Epithelial cell of esophagus (primary cell): ENCODE measurements around the gene UBE2L3.

Experiments
- DNase-seq: peaks from one replicate; pipeline ENCODE4 v3.0.0; 2010; ENCODE audit warnings: low read depth
- H3K4me3 ChIP-seq: 2 replicates; pipeline ENCODE4 v1.5.1; 2011; ENCODE audit warnings: mild to moderate bottlenecking, low read length, control low read depth
- TF ChIP-seq, protein P1 (sequence below): IDR thresholded peaks from 2 replicates; pipeline ENCODE4 v1.5.1; 2011; ENCODE audit warnings: low read depth, mild to moderate bottlenecking, low read length, control low read depth, inconsistent platforms; ENCODE audit not compliant: insufficient read depth; ENCODE audit errors: missing control alignments

The UBE2L3 gene

DNA sequence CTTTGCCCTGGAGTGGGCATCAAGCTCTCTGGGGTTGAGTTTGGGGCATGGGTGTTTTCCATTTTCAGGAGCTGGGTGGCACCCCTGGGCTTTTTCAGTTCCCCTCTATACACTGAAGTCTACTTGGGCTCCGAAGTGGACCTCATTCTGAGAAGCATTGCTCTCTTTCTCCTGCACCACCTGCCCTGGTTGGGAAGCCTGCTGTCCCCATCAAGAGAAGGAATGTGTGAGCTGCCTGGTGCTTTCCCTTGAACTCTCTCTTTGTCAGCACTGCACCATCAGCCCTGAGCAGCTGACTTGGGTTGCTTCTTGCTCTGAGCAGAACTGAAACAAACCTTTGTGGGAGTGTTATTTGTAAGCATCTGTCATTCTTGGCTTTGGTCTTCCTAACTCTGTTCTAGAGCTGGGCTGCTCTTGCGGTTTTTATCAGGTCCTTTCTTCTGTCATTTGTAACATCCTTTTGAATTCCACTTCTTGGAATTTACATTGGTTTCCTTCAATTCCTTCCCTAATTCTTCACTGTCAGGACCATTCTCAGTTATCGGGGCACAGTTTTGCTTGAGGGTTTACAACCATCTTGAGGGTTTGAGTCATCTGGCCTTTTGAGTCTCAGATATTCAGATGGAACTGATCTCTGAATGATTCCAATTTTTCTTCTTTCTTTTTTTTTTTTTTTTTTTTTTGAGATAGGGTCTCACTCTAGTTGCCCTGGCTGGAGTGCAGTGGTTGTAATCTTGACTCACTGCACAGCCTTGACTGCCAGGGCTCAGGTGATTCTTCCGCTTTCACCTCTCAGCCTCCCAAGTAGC lies 20.5 kb downstream of the UBE2L3 start:
- H3K4me3 ChIP-seq, result no peak overlapping the region
- DNase-seq, result no peak
- TF ChIP-seq, protein P1, sequence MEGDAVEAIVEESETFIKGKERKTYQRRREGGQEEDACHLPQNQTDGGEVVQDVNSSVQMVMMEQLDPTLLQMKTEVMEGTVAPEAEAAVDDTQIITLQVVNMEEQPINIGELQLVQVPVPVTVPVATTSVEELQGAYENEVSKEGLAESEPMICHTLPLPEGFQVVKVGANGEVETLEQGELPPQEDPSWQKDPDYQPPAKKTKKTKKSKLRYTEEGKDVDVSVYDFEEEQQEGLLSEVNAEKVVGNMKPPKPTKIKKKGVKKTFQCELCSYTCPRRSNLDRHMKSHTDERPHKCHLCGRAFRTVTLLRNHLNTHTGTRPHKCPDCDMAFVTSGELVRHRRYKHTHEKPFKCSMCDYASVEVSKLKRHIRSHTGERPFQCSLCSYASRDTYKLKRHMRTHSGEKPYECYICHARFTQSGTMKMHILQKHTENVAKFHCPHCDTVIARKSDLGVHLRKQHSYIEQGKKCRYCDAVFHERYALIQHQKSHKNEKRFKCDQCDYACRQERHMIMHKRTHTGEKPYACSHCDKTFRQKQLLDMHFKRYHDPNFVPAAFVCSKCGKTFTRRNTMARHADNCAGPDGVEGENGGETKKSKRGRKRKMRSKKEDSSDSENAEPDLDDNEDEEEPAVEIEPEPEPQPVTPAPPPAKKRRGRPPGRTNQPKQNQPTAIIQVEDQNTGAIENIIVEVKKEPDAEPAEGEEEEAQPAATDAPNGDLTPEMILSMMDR, result no peak

DNA sequence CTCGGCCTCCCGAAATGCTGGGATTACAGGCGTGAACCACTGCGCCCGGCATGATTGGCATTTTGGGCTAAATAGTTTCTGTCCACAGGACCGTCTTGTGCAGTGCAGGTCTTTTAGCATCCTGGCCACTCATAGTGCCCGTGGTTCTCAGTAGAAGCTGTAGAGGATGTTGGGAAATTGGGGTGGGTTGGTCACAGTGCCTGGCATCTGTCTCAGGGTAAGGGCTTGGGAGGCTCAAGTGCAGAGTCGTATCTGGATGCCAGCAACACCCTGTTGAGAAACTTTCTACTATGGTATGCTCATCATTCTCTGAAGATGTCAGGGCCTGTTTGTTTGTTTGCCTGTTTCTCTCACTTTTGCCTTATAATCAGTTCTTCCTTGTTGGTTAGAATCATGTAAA lies 21.9 kb downstream of the UBE2L3 start:
- H3K4me3 ChIP-seq, result no peak overlapping the region
- DNase-seq, result no peak
- TF ChIP-seq, protein P1, result no peak

DNA sequence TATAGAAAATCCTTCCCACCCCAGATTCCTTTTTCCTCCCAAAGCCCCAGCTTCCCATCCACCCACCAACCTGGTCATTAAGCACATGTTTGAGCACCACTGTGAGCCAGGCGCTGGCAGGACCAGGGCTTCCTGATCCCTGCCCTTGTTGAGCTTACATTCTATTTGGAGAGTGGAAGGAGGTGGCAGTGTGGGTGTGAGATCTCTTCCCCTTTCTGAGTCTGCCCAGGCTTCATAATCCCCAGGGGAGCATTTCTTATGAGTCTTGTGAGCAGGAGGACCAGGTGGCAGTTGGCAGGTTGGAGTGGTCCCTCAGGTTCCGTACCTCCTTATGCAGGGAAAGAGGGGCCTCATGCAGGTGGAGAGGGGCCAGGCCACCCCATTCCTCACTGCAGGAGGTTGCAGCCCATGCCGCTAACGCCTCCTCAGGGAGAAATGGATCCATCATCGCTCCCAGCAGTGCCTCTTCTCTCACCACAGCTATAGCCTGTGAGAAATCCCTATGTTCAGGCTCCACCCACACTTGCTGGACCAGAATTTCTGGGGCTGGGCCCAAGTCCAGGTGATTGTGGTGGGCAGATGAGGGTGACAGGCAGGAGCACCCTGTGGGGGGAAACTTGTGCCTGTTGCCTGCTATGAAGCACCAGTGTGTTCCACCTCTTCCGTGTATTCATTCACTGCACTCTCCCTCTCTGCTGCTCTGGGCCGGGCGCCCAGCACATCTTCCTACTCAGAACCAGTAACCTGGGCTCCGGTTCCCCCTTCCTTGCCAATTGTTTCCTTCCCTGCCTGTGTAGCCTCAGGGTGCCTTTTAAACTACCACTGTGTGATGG lies 23.5 kb downstream of the UBE2L3 start:
- DNase-seq, result no peak
- TF ChIP-seq, protein P1, result no peak

DNA sequence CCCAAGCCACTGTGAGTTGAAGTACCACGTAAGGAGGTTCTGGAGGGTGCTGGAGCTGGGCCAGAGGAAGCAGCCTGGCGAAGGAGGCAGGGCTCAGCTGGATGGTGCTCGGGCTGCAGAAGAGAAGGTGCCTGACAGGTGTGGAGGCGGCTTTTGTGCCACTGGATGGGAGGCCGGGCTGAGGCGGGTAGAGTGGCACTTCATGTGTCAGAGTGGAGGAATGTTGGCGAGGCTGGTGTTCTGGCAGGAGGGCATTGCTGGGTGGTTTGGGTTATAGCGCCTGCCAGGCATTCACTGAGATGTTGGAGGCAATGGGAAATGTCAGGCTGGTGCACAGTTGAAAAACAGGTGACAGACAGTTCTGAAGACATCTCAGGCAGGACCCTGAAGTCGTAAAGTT lies 24.2 kb downstream of the UBE2L3 start:
- DNase-seq, result peak; percentile 40
- no peak overlapping the region for H3K4me3 ChIP-seq
- TF ChIP-seq, protein P1, result no peak

More for the DNA sequence above, 23.5 kb downstream of the UBE2L3 start:
- H3K4me3 ChIP-seq, result no peak overlapping the region

DNA sequence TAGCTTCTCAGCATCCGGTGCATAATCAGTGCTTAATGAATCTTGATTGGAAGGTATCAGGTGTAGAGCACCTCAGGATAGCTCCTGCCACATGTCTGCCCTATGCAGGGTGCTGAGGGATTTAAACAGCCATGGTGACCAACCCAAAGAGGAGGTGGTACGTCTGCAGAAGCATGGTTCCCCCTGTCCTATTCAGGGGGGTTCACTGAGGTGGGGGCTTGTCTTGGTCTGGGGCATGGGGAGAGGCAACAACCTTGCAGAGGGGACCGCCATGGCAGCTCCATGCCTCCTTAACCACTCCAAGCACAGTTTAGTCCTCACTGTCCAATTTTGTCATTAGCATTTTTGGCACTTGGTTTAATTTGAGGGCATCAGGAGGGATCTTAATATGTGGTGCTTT lies 24.9 kb downstream of the UBE2L3 start:
- DNase-seq, result no peak
- TF ChIP-seq, protein P1, result no peak
- H3K4me3 ChIP-seq, result no peak overlapping the region

DNA sequence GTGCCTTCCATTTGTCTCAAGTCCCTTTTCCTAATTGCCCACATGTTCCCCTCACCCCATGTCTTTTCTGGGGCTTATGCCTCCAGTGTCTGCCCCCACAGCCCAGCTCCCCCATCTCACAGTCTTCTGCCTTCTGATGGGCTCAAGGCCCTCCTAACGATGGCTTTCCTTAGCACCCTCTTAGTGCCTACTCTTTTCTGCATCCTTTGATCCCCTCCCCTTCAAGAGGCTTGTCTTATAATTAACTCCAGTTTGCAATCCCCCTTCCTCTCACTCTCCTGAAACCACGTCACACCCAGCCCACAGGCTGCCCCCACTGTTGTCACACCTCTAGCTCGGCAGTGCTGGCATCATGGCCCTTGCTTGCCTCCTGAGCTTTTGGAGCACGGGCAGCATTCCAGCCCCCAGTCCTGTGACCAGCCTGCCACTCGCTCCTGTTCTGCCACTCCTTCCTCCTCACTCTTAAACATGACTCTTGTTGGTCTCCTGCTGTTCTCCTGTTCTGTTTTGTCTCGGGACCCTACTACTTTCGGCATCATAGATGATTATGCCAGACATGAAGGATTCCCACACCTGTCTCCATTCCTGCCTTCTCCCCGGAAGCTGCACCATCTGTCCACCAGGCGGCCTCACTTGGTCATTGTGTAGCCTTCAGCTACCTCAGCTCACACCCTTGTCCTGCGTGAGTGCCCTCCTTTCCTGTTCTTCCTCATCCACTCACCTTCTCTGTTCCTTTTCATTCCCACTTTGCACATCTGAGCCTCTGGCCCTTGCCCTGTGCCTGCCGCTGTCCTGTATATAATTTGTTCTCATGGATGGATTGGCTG lies 26.1 kb downstream of the UBE2L3 start:
- H3K4me3 ChIP-seq, result no peak overlapping the region
- TF ChIP-seq, protein P1, result peak; percentile 40
- no peak for DNase-seq
